GM21528 (cell line): Measurements from ENCODE around the gene KLF15.

Source experiments
- ATAC-seq: cut with Tn5 transposase; IDR thresholded peaks from one replicate; pipeline ENCODE4 v1.9.1; 2021; ENCODE audit warnings: mild to moderate bottlenecking, moderate library complexity; ENCODE audit not compliant: unreplicated experiment, low FRiP score

Gene KLF15

GRCh38 chr3:126309861-126310655, 47.1 kb downstream of the KLF15 start:
- no peak for ATAC-seq

- ATAC-seq: no peak
Observed at GRCh38 chr3:126309165-126309564, 48.0 kb downstream of the KLF15 start.

- no peak for ATAC-seq
Observed at GRCh38 chr3:126308394-126309125, 48.6 kb downstream of the KLF15 start.

- no peak for ATAC-seq
Observed at GRCh38 chr3:126307591-126308393, 49.4 kb downstream of the KLF15 start.

GRCh38 chr3:126306888-126307482, 50.2 kb downstream of the KLF15 start:
- no peak for ATAC-seq

GRCh38 chr3:126306397-126306796, 50.8 kb downstream of the KLF15 start:
- ATAC-seq: no peak

- no peak for ATAC-seq
Observed at GRCh38 chr3:126305427-126305826, 51.8 kb downstream of the KLF15 start.

GRCh38 chr3:126304704-126305103, 52.5 kb downstream of the KLF15 start:
- ATAC-seq: no peak

GRCh38 chr3:126304291-126304690, 52.9 kb downstream of the KLF15 start:
- no peak for ATAC-seq

- no peak for ATAC-seq
Observed at GRCh38 chr3:126303272-126303671, 53.9 kb downstream of the KLF15 start.

GRCh38 chr3:126300761-126301481, 56.3 kb downstream of the KLF15 start:
- ATAC-seq: no peak

- no peak for ATAC-seq
Observed at GRCh38 chr3:126300001-126300760, 57.0 kb downstream of the KLF15 start.

GRCh38 chr3:126295407-126295939, 61.7 kb downstream of the KLF15 start:
- no peak for ATAC-seq

- ATAC-seq: no peak
Observed at GRCh38 chr3:126294211-126294808, 62.9 kb downstream of the KLF15 start.

GRCh38 chr3:126293370-126294082, 63.7 kb downstream of the KLF15 start:
- ATAC-seq: no peak
